ENCODE measurements around the gene SMC2.

The SMC2 gene

GRCh38 chr9:104093647-104094533 lies at the start of gene SMC2:
SMC2 (plus strand) TSS chr9:104094309; CDS start chr9:104095385, 1,076 bp downstream.
- peak; percentile 97 for DNase-seq

GRCh38 chr9:104068546-104068945 lies 25.6 kb upstream of the SMC2 start:
- DNase-seq, result no peak

- no peak for DNase-seq
Measured at GRCh38 chr9:104069288-104069687, 24.8 kb upstream of the SMC2 start.

GRCh38 chr9:104071589-104071988 lies 22.5 kb upstream of the SMC2 start:
- no peak for DNase-seq

DNA sequence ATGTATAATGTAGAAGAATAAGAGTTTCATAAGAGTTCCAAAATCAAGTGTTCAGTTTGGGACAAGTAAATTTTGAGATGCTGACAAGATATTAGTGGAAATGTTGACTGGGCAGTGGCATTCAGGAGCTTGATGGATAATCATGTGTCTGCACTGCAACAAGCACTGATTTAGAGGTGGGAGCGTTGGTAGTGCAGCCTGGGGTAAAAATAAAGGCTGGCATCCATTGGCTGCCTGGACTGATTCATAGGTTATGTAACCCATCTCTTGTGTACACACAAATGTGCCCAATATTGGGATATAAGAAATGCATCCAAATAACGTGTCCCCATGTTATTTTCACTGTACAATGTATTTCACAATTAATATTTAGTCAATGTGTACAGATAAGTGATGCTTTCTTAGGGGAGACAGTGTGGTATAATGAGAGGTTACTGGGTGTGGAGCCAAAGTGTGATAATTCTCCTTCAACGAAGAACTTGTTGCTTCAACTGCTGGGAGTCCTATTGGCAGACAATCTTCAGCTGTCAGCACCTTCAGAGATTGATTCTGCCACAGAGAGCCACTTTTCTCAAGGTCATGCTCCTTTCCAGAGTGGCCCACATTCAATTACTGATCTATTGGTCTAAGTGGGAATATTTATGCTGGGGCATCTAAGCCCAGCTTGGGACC lies 20.9 kb upstream of the SMC2 start:
- DNase-seq, result no peak

DNA sequence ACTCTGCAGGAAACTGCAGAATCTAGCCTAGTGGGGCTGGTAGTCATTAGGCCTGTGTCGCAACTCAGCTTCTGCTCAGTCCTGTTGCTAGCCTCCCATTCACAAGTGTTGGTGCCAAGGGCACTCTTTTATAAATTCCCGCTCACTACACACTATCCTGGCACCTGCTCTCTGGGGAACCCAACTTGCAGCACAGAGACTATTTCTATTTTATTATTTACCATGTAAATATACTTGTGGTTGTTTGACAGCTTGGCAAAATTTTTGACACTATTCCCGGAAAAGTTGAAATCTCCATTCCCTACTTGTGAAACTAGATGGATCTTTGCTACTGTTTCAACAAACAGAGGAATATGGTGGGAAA lies 20.4 kb upstream of the SMC2 start:
- DNase-seq, result no peak

DNA sequence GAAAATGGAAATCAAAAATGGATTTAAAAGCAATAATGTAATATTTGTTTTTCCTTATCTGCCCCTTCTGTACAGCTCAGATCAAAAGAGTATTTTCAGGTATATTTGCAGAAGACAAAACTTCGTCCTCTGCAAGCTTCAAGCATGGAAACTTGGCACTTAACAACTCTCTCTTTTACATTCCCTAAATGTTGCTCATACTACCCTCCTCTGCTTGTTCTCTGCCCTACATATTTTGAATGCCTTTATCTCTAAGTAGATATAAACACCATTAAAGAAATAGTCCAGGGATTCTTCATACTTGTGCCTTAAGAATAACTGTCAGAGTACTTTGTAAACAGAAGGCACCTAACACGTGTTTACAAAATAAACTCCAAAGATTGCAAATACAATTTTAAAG lies 19.2 kb upstream of the SMC2 start:
- no peak for DNase-seq

- DNase-seq, result no peak
Measured at GRCh38 chr9:104075801-104076753, 18.0 kb upstream of the SMC2 start.

GRCh38 chr9:104078596-104078995 lies 15.5 kb upstream of the SMC2 start:
- no peak for DNase-seq

GRCh38 chr9:104080983-104081382 lies 13.1 kb upstream of the SMC2 start:
- no peak for DNase-seq

GRCh38 chr9:104082168-104082567 lies 11.9 kb upstream of the SMC2 start:
- DNase-seq, result no peak

GRCh38 chr9:104085525-104085924 lies 8.6 kb upstream of the SMC2 start:
- DNase-seq, result no peak

DNA sequence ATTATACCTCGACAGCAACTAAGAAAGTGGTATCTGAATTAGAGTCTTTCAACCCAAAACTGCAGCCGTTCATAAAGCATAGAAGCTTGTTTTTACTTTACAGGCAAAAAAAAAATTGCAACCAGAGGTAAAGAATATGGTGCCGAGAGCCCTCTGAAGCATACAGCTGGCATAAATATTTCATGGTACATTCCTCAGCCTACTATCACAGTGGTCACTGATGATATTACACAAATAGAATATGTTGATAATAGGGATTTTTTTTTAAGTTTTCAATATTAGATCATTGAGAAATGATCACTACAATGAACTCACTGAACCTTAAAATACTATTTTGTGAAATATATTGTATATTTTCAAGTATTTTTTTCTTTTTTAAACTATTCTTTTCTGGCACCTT lies 6.2 kb upstream of the SMC2 start:
- no peak for DNase-seq

- no peak for DNase-seq
Measured at GRCh38 chr9:104088416-104088815, 5.7 kb upstream of the SMC2 start.

DNA sequence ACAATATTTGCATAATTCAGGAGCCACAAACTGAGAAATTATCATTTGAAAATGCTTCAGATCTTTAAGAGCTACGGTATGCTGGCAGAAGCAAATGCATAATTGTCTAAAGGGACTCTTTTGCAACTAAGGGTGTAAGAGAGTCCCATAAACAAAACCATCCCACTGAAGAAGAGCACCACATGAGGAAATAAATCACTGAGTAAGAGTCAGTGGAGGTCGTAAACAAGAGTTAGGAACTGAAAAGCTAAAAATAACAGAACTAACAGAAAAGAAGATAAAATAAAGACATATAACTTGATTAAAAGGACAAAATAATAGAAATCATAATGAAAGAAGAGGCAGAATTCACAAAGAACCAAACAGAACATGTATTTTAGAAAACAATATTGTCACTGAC lies 3.5 kb upstream of the SMC2 start:
- no peak for DNase-seq

- no peak for DNase-seq
Measured at GRCh38 chr9:104091116-104091515, 3.0 kb upstream of the SMC2 start.

- DNase-seq, result no peak
Measured at GRCh38 chr9:104091708-104092107, 2.4 kb upstream of the SMC2 start.

- DNase-seq, result no peak
Measured at GRCh38 chr9:104092192-104092591, 1.9 kb upstream of the SMC2 start.

GRCh38 chr9:104092875-104093600 lies 1.1 kb upstream of the SMC2 start:
- peak; percentile 28 for DNase-seq

DNA sequence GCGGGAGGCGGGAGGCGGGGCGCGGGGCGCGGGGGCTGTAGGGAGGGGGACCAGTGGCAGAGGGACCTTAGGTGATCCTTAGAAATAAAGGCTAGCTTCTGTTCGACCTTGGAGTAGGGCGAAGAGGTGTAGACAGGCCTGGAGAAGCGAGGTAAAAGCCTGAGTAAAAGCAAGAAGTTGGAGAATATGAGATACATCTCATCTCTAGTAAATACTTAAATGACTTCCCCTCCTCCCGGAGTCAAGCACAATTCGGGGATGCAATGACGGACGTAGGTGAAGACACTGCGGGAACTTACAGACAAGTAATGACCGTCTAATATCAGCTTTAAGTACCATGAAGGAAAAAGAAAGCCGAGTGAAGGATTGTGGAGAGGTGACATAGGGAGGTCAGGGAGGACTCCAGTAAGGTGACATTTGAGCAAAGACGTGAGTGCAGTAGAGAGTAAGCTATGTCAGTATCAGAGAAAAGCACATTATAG lies 466 bp downstream of the SMC2 start:
- DNase-seq, result no peak

- DNase-seq, result no peak
Measured at GRCh38 chr9:104099630-104100029, 5.5 kb downstream of the SMC2 start.

GRCh38 chr9:104104360-104104759 lies 10.3 kb downstream of the SMC2 start:
- DNase-seq, result no peak
